ENCODE measurements around the gene STAT1.

- no peak for TF ChIP-seq CTCF (conservative IDR thresholded peaks at IDR 0.05)
- TF ChIP-seq ZFX (IDR thresholded peaks at IDR 0.05): no peak
Observed at GRCh38 chr2:190968522-190968921, 45.4 kb downstream of the STAT1 start.

All from C4-2B (cell line).